GM12878 (cell line): ENCODE results near the gene DST. TPM values are rescaled to one million over a fixed set of nuclear protein-coding genes. Genes with fewer than 3 reads are reported as not detected.

Experiments used
- ATAC-seq: fragments of 200-7000 bp; cut with Tn5 transposase; 3 replicates; pipeline ENCODE4 v1.9.1; 2020; ENCODE audit warnings: mild to moderate bottlenecking, moderate library complexity
- BruUV-seq: library from RNA; stranded (reverse); fragments of 400-500 nt; replicated peaks from 2 replicates; lab custom pipeline; 2021; lab: Mats Ljungman, UMichigan
- CTCF ChIA-PET: fragments of 300-600 bp; sonication (Branson Sonifier 250); formaldehyde crosslinking; extraction: SDS; loops from one replicate; lab custom pipeline; 2021; ENCODE audit warnings: inconsistent platforms; lab: Yijun Ruan, JAX
- POLR2A ChIA-PET: fragments of 350-600 bp; formaldehyde crosslinking; extraction: SDS; loops from one replicate; lab custom pipeline; 2021; ENCODE audit warnings: inconsistent platforms; lab: Charles Lee
- RAD21 ChIA-PET: fragments of 300-600 bp; sonication (Branson Sonifier 250); formaldehyde crosslinking; loops from one replicate; lab custom pipeline; 2023; ENCODE audit warnings: antibody characterized with exemption; ENCODE audit not compliant: unreplicated experiment; lab: Charles Lee
- SMC1A ChIA-PET: fragments of 300-600 bp; sonication (Branson Sonifier 250); formaldehyde crosslinking; loops from one replicate; lab custom pipeline; 2023; ENCODE audit not compliant: unreplicated experiment, uncharacterized antibody; lab: Charles Lee
- DNase-seq: peaks from one replicate; pipeline ENCODE4 v3.0.0-alpha.2; 2011; ENCODE audit warnings: low read depth, low spot score
- FAIRE-seq: peaks from 3 replicates; lab custom pipeline; 2011; peaks lifted over from hg19 to GRCh38; lab: Jason Lieb, UNC
- H2AFZ ChIP-seq: 2 replicates; pipeline ENCODE4 v1.6.0; 2011; ENCODE audit warnings: low read depth, low read length, control low read depth; ENCODE audit not compliant: control insufficient read depth
- H3K27ac ChIP-seq: 2 replicates; pipeline ENCODE4 v1.5.1; 2011; ENCODE audit warnings: control low read depth; ENCODE audit not compliant: control insufficient read depth, insufficient read depth
- H3K27me3 ChIP-seq, 2 experiments: replicated peaks in 1 of 2; 2 replicates each; pipeline versions ENCODE4 v1.6.0 to v1.6.1; 2011; ENCODE audit warnings: low read length in 1 of 2; ENCODE audit not compliant: control insufficient read depth in 2 of 2, insufficient read depth in 2 of 2
- H3K36me3 ChIP-seq, 2 experiments: 2 replicates each; pipeline ENCODE4 v1.5.1; 2011; ENCODE audit warnings: low read length in 1 of 2; ENCODE audit not compliant: control insufficient read depth in 2 of 2, insufficient read depth in 2 of 2
- H3K4me1 ChIP-seq: 2 replicates; pipeline ENCODE4 v1.6.1; 2011; ENCODE audit warnings: mild to moderate bottlenecking, low read length, moderate library complexity, mixed read lengths; ENCODE audit not compliant: control insufficient read depth, insufficient read depth
- H3K4me2 ChIP-seq: 2 replicates; pipeline ENCODE4 v1.6.0; 2011; ENCODE audit warnings: control low read depth; ENCODE audit not compliant: control insufficient read depth, insufficient read depth
- H3K4me3 ChIP-seq: fragments of 200-600 bp; sonication (generic); 2 replicates; pipeline ENCODE4 v1.5.1; 2016
- H3K79me2 ChIP-seq: 2 replicates; pipeline ENCODE4 v1.6.0; 2011; ENCODE audit warnings: low read length; ENCODE audit not compliant: control insufficient read depth, insufficient read depth
- H3K9ac ChIP-seq: 2 replicates; pipeline ENCODE4 v1.8.0; 2011; ENCODE audit warnings: low read length, control low read depth, mixed read lengths; ENCODE audit not compliant: control insufficient read depth, insufficient read depth
- H3K9me3 ChIP-seq: replicated peaks from 3 replicates; pipeline ENCODE4 v1.5.1; 2011; ENCODE audit warnings: mild to moderate bottlenecking, low read length; ENCODE audit not compliant: control insufficient read depth, insufficient read depth
- H4K20me1 ChIP-seq: 2 replicates; pipeline ENCODE4 v1.6.0; 2011; ENCODE audit not compliant: control insufficient read depth, insufficient read depth
- BMI1 ChIP-seq: fragments of 450-650 bp; IDR thresholded peaks from 2 replicates; pipeline ENCODE4 v1.6.1; 2016; ENCODE audit warnings: mild to moderate bottlenecking, moderate library complexity, borderline replicate concordance
- CBFB ChIP-seq: IDR thresholded peaks from 2 replicates; pipeline ENCODE4 v1.6.1; 2016; ENCODE audit warnings: antibody characterized with exemption, low read depth
- ESRRA ChIP-seq: IDR thresholded peaks from 2 replicates; pipeline ENCODE4 v1.6.1; 2012; ENCODE audit warnings: mild to moderate bottlenecking, low read length, improper control_type of control experiment
- FOS ChIP-seq: IDR thresholded peaks from 3 replicates; pipeline ENCODE4 v1.6.1; 2011; ENCODE audit warnings: borderline replicate concordance; ENCODE audit not compliant: insufficient read length; ENCODE audit errors: extremely low read depth
- IRF4 ChIP-seq: IDR thresholded peaks from 2 replicates; pipeline ENCODE4 v1.6.1; 2011; ENCODE audit warnings: low read depth, low read length
- JUNB ChIP-seq: IDR thresholded peaks from 2 replicates; pipeline ENCODE4 v1.6.1; 2016; ENCODE audit warnings: antibody characterized with exemption, mild to moderate bottlenecking
- KAT2A ChIP-seq: conservative IDR thresholded peaks from 2 replicates; pipeline ENCODE4 v1.6.1; 2011; ENCODE audit warnings: low read depth, low read length; ENCODE audit not compliant: control insufficient read depth
- MEF2B ChIP-seq: fragments of 450-650 bp; IDR thresholded peaks from 2 replicates; pipeline ENCODE4 v1.6.1; 2018; ENCODE audit warnings: mild to moderate bottlenecking, moderate library complexity; ENCODE audit not compliant: partially characterized antibody, poor library complexity, severe bottlenecking
- PML ChIP-seq: IDR thresholded peaks from 2 replicates; pipeline ENCODE4 v1.6.1; 2012; ENCODE audit warnings: low read length, inconsistent platforms
- RB1 ChIP-seq: fragments of 450-650 bp; formaldehyde crosslinking; IDR thresholded peaks from 2 replicates; pipeline ENCODE4 v1.6.1; 2017; ENCODE audit warnings: mild to moderate bottlenecking, borderline replicate concordance
- RFX5 ChIP-seq: IDR thresholded peaks from 2 replicates; pipeline ENCODE4 v1.6.1; 2011; ENCODE audit warnings: low read depth, low read length, improper control_type of control experiment
- STAT1 ChIP-seq: fragments of 450-650 bp; conservative IDR thresholded peaks from 2 replicates; pipeline ENCODE4 v1.6.1; 2014; ENCODE audit warnings: antibody characterized with exemption, mild to moderate bottlenecking
- in situ Hi-C: fragments of 300-500 bp; cut with MboI; formaldehyde crosslinking; loops from 9 replicates; pipeline ENCODE4 v1.14.3; 2018; ENCODE audit warnings: mixed read lengths
- intact Hi-C: fragments of 100-400 bp; cut with micrococcal nuclease; formaldehyde crosslinking; loops from one replicate; pipeline ENCODE4 v1.14.2; 2022; ENCODE audit not compliant: unreplicated experiment
- polyA plus RNA-seq, 11 experiments: library from polyadenylated mRNA; depleted of rRNA in 4 of 11; unstranded in 6 of 11; stranded (reverse) in 5 of 11; fragments of >200 nt; fragmentation: Nextera tagmentation in 4 of 11; fragmentation: Illumina TruSeq in 1 of 11; extraction: Ambion mirVana in 4 of 11; extraction: Trizol in 1 of 11; gene quantifications; 1 replicate in 1 of 11; 2 replicates in 10 of 11; pipeline versions ENCODE4 v1.2.1 to v1.2.3, GENCODE V29; 2011 to 2016; ENCODE audit warnings: inconsistent platforms in 2 of 11, missing spikeins in 2 of 11, low read depth in 1 of 11
- total RNA-seq, 4 experiments: library from RNA; depleted of rRNA in 3 of 4; stranded (reverse); fragments of >200 nt in 3 of 4; fragmentation: Illumina TruSeq in 1 of 4; extraction: Trizol in 1 of 4; gene quantifications; 2 replicates each; pipeline versions ENCODE4 v1.2.1 to v1.2.3, GENCODE V29; 2013 to 2021
- TF ChIP-seq, protein P1 (sequence below): IDR thresholded peaks from 2 replicates; pipeline ENCODE4 v1.6.1; 2012; ENCODE audit warnings: mild to moderate bottlenecking, low read depth, low read length
- TF ChIP-seq, protein P2 (sequence below): IDR thresholded peaks from 2 replicates; pipeline ENCODE4 v1.6.1; 2011; ENCODE audit warnings: mild to moderate bottlenecking, low read depth, low read length, moderate library complexity; ENCODE audit not compliant: insufficient replicate concordance
- TF ChIP-seq, protein P3 (sequence below): IDR thresholded peaks from 2 replicates; pipeline ENCODE4 v1.6.1; 2011; ENCODE audit warnings: low read depth, mild to moderate bottlenecking, low read length, moderate library complexity, borderline replicate concordance; ENCODE audit errors: extremely low read depth

Gene DST
- total and polyA plus RNA-seq, 10 of the 15 experiments (the other 5 are each of a cell fraction or from before 2014, with no cell fraction given): 32.1 to 156 (median 75.0) TPM

GRCh38 chr6:56656466-56656865 is 13.8 kb upstream of the DST start:
- intact Hi-C loops: no loop called here
- ATAC-seq: no peak
- in situ Hi-C loops: no loop called here

More at GRCh38 chr6:56656466-56656865, 13.8 kb upstream of the DST start:
- H2AFZ ChIP-seq: no peak overlapping the region
- FAIRE-seq (no peak), DNase-seq (no peak)
- no peak overlapping the region for H3K4me2 ChIP-seq
- H3K4me3 ChIP-seq: no peak overlapping the region
- H3K9me3 ChIP-seq: no peaks in the 10 kb centered on the region
- CTCF ChIA-PET: interaction anchor here (1.0 to 1.9 kb wide), 4 partner anchors 13 to 195 kb away, joined by 3 to 9 read pairs (median 6); partner anchors contain the start of gene DST
- no peaks in the 10 kb centered on the region for H3K27me3 ChIP-seq
- H3K4me1 ChIP-seq: peaks cover 22% of the 10 kb centered on the region
- BruUV-seq: no TSS peak
- peaks cover 0 to 6% of the 10 kb centered on the region in 2 experiments; a peak in 2 of 4 replicates for H3K36me3 ChIP-seq
- TF ChIP-seq BMI1 (no peak), FOS (no peak), IRF4 (no peak), PML (no peak), KAT2A (no peak), ESRRA (no peak), RFX5 (no peak), CBFB (no peak), JUNB (no peak), STAT1 (no peak), RB1 (no peak), MEF2B (no peak)
- TF ChIP-seq, protein P1, sequence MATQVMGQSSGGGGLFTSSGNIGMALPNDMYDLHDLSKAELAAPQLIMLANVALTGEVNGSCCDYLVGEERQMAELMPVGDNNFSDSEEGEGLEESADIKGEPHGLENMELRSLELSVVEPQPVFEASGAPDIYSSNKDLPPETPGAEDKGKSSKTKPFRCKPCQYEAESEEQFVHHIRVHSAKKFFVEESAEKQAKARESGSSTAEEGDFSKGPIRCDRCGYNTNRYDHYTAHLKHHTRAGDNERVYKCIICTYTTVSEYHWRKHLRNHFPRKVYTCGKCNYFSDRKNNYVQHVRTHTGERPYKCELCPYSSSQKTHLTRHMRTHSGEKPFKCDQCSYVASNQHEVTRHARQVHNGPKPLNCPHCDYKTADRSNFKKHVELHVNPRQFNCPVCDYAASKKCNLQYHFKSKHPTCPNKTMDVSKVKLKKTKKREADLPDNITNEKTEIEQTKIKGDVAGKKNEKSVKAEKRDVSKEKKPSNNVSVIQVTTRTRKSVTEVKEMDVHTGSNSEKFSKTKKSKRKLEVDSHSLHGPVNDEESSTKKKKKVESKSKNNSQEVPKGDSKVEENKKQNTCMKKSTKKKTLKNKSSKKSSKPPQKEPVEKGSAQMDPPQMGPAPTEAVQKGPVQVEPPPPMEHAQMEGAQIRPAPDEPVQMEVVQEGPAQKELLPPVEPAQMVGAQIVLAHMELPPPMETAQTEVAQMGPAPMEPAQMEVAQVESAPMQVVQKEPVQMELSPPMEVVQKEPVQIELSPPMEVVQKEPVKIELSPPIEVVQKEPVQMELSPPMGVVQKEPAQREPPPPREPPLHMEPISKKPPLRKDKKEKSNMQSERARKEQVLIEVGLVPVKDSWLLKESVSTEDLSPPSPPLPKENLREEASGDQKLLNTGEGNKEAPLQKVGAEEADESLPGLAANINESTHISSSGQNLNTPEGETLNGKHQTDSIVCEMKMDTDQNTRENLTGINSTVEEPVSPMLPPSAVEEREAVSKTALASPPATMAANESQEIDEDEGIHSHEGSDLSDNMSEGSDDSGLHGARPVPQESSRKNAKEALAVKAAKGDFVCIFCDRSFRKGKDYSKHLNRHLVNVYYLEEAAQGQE: no peak
- TF ChIP-seq, protein P2, sequence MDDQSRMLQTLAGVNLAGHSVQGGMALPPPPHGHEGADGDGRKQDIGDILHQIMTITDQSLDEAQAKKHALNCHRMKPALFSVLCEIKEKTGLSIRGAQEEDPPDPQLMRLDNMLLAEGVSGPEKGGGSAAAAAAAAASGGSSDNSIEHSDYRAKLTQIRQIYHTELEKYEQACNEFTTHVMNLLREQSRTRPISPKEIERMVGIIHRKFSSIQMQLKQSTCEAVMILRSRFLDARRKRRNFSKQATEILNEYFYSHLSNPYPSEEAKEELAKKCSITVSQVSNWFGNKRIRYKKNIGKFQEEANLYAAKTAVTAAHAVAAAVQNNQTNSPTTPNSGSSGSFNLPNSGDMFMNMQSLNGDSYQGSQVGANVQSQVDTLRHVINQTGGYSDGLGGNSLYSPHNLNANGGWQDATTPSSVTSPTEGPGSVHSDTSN: no peak
- TF ChIP-seq, protein P3, sequence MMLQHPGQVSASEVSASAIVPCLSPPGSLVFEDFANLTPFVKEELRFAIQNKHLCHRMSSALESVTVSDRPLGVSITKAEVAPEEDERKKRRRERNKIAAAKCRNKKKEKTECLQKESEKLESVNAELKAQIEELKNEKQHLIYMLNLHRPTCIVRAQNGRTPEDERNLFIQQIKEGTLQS: no peak
- H3K79me2 ChIP-seq: peaks cover 8% of the 10 kb centered on the region
- SMC1A ChIA-PET: no interaction called here
- no peak overlapping the region for H3K27ac ChIP-seq
- RAD21 ChIA-PET: no interaction called here
- H3K9ac ChIP-seq: no peak overlapping the region
- no peaks in the 10 kb centered on the region for H4K20me1 ChIP-seq
- POLR2A ChIA-PET: interaction anchor here (1.5 kb wide), 1 partner anchor 11 kb away, joined by 3 read pairs; no protein-coding TSS in a partner anchor
